GM19463 (cell line): ENCODE data around the gene ZDHHC23.

Experiments
- ATAC-seq: cut with Tn5 transposase; IDR thresholded peaks from one replicate; pipeline ENCODE4 v1.9.1; 2021; ENCODE audit warnings: mild to moderate bottlenecking, moderate library complexity; ENCODE audit not compliant: unreplicated experiment

The ZDHHC23 gene, protein sequence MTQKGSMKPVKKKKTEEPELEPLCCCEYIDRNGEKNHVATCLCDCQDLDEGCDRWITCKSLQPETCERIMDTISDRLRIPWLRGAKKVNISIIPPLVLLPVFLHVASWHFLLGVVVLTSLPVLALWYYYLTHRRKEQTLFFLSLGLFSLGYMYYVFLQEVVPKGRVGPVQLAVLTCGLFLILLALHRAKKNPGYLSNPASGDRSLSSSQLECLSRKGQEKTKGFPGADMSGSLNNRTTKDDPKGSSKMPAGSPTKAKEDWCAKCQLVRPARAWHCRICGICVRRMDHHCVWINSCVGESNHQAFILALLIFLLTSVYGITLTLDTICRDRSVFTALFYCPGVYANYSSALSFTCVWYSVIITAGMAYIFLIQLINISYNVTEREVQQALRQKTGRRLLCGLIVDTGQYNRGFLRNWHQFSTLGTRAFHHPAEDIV

GRCh38 chr3:113947372-113948014 is at the start of gene ZDHHC23:
ZDHHC23 (plus strand) TSS chr3:113948013; CDS start chr3:113948803, 790 bp downstream.
- peak; percentile 73 for ATAC-seq

- ATAC-seq, result no peak
These were observed 48.9 kb upstream of the ZDHHC23 start for GRCh38 chr3:113898892-113899291.

GRCh38 chr3:113906568-113907140 is 41.2 kb upstream of the ZDHHC23 start:
- ATAC-seq, result no peak

DNA sequence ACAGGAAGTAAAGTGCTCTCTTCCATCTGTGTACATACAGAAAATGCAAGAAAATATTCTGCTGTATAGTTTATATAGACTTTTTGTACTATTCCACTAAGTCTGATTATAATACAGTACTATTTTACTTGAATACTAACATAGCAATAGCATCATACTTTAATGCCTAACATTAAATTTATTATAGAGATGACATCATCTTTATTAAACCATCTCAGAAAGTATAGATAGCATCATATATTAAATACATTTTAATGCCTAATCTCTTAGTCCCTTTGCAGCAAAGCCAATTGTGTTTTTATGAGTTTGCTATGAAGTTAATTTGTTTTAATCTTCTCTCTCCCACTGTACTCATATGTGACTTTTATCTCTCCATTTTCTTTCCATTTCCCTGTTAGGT is 39.7 kb upstream of the ZDHHC23 start:
- ATAC-seq, result no peak

DNA sequence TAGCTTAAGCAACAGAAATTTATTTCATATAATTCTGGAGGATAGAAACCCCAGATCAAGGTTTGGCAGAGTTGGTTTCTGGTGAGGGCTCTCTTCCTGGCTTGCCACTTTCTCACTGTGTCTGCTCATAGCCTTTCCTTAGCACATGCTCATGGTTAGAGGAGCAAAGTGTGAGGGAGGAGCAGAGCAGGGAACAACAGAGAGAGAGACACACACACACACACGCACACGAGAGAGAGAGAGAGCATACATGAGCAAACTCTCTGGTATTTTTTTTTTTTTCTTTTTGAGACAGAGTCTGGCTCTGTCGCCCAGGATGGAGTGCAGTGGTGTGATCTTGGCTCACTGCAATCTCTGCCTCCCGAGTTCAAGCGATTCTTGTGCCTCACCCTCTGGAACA is 36.8 kb upstream of the ZDHHC23 start:
- no peak for ATAC-seq

DNA sequence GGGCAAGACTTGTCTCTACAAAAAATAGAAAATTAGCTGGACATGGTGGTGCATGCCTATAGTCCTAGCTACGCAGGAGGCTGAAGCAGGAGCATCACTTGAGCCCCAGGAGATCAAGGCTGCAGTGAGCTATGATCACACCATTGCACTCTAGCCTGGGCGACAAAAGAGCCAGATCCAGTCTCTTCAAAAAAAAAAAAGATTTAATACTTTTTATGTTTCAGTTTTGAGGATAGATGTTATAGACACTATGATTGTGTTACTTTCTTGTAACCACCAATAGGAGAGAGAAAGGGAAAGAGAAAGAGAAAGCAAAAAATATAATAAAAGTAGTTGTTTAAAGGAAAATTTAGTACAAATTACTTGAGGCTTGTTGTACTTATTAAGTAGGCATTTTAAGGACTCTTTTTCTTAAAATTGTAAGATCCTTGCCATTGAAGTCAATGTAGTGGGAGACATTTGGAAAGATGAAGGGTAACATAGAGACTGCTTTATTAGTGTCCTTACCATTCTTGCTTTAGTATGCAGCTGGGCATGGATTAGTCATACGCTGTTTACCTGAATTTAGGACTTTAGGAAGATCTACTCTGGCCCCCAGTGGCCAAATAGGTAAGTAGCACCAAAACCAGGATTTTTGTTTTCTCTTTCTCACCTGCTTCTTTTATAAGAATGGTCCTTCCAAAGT is 35.1 kb upstream of the ZDHHC23 start:
- peak; percentile 96 for ATAC-seq

DNA sequence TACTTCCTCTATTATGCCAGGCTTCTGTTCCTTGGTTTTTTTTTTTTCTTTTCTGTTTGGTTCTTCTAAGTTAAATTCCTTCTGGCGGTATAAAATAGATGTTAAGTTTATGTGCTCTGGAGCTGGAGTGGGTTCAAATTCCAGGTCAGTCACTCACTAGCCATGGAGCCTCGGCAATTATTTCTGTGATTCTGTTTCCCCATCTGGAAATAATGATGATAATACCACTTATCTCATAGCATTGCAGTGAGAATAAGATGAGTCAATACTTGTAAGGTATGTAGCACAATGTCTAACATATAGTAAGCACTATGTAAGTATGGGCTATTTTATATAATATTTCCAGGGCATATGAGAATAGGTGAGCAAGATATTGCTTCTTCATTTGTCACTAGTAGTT is 33.2 kb upstream of the ZDHHC23 start:
- ATAC-seq, result no peak

DNA sequence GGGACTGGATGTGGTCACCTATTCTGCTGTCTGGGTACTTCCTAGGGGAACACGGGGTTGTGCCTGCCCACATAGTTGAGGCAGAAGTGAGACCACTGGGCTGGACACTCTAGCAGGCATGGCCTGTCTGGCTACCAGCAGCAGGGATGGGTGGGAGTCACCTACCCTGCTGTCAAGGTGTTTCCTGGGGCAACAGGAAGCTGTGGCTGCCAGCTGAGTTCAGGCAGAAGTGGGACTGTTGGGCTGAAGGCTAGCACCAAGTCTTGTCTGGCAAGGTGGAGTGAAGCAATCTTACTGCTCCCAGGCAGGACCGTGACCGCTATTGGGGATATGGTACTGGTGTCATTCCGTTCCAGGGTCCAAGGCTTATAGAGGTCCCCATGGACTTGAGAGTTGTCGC is 20.3 kb upstream of the ZDHHC23 start:
- no peak for ATAC-seq

DNA sequence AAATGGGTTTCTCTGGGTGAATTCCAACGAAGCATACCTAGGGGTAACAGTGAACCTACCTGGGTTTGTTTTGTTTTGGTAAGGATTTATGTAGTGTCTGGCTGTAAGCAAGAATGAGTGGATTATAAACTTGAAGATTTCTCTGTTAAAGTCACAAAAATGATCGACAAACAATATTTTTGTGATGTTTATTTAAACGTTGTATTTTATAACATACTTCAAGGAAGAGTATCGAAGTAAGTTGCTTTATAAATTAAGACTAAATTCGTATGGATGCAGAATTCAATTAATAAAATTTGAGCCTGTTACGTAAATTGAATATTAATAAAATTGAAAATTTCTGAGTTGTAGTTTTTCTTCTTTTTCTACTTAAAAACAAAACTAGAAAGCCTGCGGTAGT is 982 bp upstream of the ZDHHC23 start:
- no peak for ATAC-seq

- peak; percentile 41 for ATAC-seq
These were observed 453 bp downstream of the ZDHHC23 start for GRCh38 chr3:113948015-113948917.

GRCh38 chr3:113952921-113953320 is 5.1 kb downstream of the ZDHHC23 start:
- no peak for ATAC-seq

- ATAC-seq, result no peak
These were observed 5.9 kb downstream of the ZDHHC23 start for GRCh38 chr3:113953677-113954076.

GRCh38 chr3:113954091-113954685 is 6.4 kb downstream of the ZDHHC23 start:
- ATAC-seq, result no peak

GRCh38 chr3:113963879-113964278 is 16.1 kb downstream of the ZDHHC23 start:
- no peak for ATAC-seq

DNA sequence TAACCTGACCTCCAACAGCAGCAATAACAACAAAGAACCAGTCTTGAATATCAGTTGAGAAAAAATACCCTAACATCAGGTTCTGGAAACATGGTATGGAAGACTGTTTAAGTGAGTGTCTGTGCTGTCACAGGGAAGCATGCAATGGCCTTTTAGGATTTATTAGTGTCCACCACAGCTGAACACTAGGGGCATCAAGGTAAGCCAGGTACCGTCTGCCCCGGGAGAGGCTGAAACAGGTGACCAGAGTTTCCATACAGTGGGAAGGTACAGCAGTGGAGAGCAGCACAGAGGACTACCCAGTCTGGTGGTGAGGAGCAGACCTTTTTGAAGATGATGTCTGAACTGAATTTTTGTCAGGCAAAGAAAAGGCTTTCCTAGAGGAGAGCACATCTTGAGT is 18.4 kb downstream of the ZDHHC23 start:
- ATAC-seq, result no peak

DNA sequence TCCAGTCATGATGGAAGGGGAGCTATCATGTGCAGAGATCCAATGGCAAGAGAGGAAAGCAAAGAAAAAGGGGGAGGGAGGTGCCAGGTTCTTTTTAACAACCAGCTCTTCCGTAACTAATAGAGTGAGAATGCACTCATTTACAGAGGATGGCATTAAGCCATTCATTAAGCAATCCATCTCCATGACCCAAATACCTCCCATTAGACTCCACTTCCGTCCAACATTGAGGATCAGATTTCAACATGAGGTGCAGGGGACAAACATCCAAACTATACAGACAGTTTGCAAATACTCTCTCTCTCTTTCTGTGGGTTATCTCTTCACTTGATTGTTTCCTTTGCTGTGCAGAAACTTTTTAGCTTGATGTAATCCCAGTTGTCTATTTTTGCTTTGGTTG is 21.2 kb downstream of the ZDHHC23 start:
- ATAC-seq, result no peak

DNA sequence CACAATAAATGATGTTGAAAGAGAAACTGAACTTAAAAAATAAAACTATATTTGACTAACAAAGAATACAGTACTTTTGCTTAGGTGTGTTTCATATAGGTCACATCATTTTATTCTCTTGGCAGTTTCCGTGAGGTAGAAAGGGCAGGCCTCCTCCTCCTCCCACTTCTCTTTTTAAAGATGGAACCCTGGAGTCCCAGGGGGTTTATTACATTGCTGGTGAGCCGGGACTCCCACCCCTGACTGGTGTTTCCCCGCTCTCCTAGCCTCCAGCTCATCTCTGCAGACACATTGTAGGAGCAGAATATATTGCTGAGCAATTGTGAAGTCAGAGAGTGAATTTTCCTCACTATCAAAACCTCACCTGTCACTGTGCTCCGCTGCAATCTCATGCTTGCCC is 30.0 kb downstream of the ZDHHC23 start:
- no peak for ATAC-seq

GRCh38 chr3:113979916-113980315 is 32.1 kb downstream of the ZDHHC23 start:
- ATAC-seq, result no peak

DNA sequence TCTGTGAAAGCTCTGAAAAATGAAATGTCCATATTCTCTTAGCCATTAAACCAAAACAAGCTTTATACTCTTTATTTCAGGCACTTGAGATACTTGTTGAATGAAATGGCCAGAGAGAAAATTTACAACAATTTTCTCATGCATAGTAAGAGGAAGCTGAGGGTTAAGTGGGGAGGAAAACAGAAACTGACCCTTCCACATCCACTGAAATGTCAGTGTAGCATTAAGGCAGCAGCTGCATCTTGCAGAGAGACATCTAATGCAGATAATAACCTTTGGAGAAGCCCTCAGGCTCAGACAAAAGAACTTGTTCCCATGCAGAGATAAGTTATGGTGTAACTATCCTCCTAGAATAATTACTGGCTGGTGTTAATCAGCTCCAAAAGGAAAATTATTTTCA is 34.0 kb downstream of the ZDHHC23 start:
- ATAC-seq, result no peak

- ATAC-seq, result no peak
These were observed 35.7 kb downstream of the ZDHHC23 start for GRCh38 chr3:113983544-113983943.
